ENCODE data around the gene DNASE1L3.

DNA sequence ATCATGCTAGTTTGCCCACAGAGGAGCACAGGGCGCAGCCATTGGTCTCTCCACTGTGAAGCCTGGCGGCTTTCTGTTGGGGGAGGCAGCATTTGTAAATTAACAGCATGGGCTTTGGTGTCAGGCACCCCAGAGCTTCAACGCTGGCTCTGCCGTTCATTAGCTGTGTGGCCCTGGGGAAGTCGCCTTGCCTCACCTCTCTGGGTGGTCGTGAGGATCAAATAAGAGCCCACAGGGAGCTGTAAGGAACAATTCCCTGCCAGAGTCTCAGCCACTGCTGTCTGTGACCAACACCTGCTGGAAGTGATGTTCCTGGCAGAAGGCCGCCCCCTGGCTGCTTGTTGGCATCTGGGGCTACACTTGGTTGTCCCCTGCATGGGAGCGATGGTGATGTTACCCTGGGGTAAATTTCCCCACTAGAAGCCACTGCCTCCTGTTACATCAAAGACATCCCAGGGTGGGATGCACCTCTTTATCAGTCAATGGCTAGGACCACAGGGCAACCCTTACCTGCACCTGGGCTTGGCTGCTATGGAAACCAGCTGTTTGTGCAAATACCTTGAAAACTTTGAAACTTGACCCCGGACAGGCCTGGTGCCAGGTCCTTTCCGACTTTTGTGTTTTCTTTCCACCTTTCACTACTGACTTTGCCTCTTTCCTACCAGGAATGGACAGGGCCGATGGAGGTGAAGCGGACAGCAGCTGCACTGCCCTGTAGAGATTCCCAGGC is 36.9 kb downstream of the DNASE1L3 start:
- TF ChIP-seq GATA2 (IDR thresholded peaks at IDR 0.05; ENCODE audit: low read depth, low read length): no peak
- no peak for TF ChIP-seq GATA3 (IDR thresholded peaks at IDR 0.05; ENCODE audit: low read depth, low read length)

Data from SH-SY5Y (cell line).